Measurements from ENCODE around the gene ARRDC3. TPM values are rescaled to one million over a fixed set of nuclear protein-coding genes. Genes with fewer than 3 reads are reported as not detected.

Gene ARRDC3
- total and polyA plus RNA-seq, 9 of the 15 experiments (the other 6 are each of a cell fraction or from before 2014, with no cell fraction given) = 15.3 to 58.1 (median 39.4) TPM

DNA sequence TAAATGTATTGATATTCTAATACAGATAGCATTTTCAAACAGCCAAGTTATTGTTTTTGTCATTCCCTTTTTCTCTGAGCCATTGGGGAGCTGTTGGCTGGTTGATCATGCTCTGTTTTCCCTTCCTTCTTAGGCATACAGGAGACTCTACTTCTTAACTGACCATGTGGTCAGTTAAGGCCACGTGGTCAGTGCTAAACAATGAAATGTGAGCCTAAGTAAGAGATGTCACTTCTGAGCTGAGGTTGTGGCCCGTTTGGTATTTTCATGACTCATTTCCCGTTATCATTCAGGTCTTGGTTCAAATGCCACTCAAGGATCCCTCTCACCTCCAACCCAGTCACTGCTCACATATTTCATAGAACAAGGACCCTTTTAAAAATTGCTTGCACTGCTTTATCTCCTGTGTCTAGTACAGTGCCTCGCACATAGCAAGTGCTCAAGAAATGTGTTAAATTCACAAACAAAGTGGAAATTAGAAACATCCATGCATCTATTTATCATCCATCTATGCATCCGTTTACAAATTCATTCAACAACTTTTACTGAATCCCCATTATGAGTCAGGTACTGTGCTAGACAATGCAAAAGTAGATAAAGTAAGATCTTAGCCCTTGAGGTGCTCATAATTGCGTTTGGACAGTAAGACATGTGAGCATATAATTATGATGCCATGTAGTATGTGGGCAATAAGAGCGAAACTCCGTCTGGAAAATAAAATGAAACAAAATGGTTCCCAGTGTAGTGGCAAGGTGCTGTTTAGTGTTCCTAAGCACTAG lies 50.7 kb downstream of the ARRDC3 start (continued):
- TF ChIP-seq JUND (IDR thresholded peaks at IDR 0.05; ENCODE audit: borderline replicate concordance, low read depth, low read length) (peak; percentile 92), JUND (tag; IDR thresholded peaks at IDR 0.05; ENCODE audit: borderline replicate concordance, low read depth, low read length) (peak; percentile 90; the same call in 2 of the 3 replicates), FOSL1 (tag; conservative IDR thresholded peaks at IDR 0.05) (peak; percentile 95), FOXM1 (IDR thresholded peaks at IDR 0.05; ENCODE audit: low read depth) (peak; percentile 66), FOXM1 (CRISPR knock-in tag; IDR thresholded peaks at IDR 0.05; ENCODE audit: low read depth) (no peak), CREM (IDR thresholded peaks at IDR 0.05; ENCODE audit: low read depth) (peak; percentile 50; the same call in 1 of the 2 replicates), ATF7 (IDR thresholded peaks at IDR 0.05) (peak; percentile 51), FOS (IDR thresholded peaks at IDR 0.05; ENCODE audit: extremely low read depth, insufficient read length) (peak; percentile 48), ZNF766 (CRISPR knock-in tag; conservative IDR thresholded peaks at IDR 0.05) (peak; percentile 45; the same call in 1 of the 2 replicates), TCF3 (CRISPR knock-in tag; IDR thresholded peaks at IDR 0.05) (peak; percentile 17; the same call in 1 of the 2 replicates), RBM25 (IDR thresholded peaks at IDR 0.05; ENCODE audit: low read depth, low read length, severe bottlenecking) (peak; percentile 79), ATF1 (CRISPR knock-in tag; IDR thresholded peaks at IDR 0.05) (no peak), ATF1 (tag; IDR thresholded peaks at IDR 0.05) (peak; percentile 49), NFE2 (IDR thresholded peaks at IDR 0.05; ENCODE audit: low read depth) (peak; percentile 77), NFIX (CRISPR knock-in tag; IDR thresholded peaks at IDR 0.05; ENCODE audit: low read depth) (no peak), HDAC1 (IDR thresholded peaks at IDR 0.05) (peak in 1 of 2 experiments; percentile 74; a peak in 2 of 4 replicates), SOX6 (IDR thresholded peaks at IDR 0.05) (peak; percentile 71), ETV6 (IDR thresholded peaks at IDR 0.05; ENCODE audit: borderline replicate concordance in 1 of 2, low read depth in 2 of 2, low read length in 1 of 2) (no peak), ETV6 (CRISPR knock-in tag; IDR thresholded peaks at IDR 0.05; ENCODE audit: borderline replicate concordance) (0 out of 2 replicates have a peak, but pooled peaks have one; percentile 39), PHF21A (IDR thresholded peaks at IDR 0.05; ENCODE audit: borderline replicate concordance, low read depth) (peak; percentile 37; the same call in 1 of the 2 replicates), MXI1 (IDR thresholded peaks at IDR 0.05; ENCODE audit: low read depth, low read length) (peak; percentile 32; the same call in 1 of the 2 replicates), ZNF316 (IDR thresholded peaks at IDR 0.05) (peak; percentile 75), ZNF584 (CRISPR knock-in tag; IDR thresholded peaks at IDR 0.05; ENCODE audit: low read depth) (peak; percentile 70; the same call in 1 of the 2 replicates), ZNF175 (CRISPR knock-in tag; IDR thresholded peaks at IDR 0.05; ENCODE audit: low read depth) (0 out of 2 replicates have a peak, but pooled peaks have one; percentile 35), BRD4 (IDR thresholded peaks at IDR 0.05) (0 out of 2 replicates have a peak, but pooled peaks have one; percentile 47)
- TF ChIP-seq, protein P1, sequence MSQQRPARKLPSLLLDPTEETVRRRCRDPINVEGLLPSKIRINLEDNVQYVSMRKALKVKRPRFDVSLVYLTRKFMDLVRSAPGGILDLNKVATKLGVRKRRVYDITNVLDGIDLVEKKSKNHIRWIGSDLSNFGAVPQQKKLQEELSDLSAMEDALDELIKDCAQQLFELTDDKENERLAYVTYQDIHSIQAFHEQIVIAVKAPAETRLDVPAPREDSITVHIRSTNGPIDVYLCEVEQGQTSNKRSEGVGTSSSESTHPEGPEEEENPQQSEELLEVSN (IDR thresholded peaks at IDR 0.05; ENCODE audit: borderline replicate concordance in 1 of 2, extremely low read depth in 1 of 2, insufficient read depth in 1 of 2, insufficient read length in 1 of 2, low read depth in 1 of 2, low read length in 1 of 2, poor library complexity in 1 of 2, severe bottlenecking in 1 of 2) = peak; percentile 27 to 43
- TF ChIP-seq, protein P2, sequence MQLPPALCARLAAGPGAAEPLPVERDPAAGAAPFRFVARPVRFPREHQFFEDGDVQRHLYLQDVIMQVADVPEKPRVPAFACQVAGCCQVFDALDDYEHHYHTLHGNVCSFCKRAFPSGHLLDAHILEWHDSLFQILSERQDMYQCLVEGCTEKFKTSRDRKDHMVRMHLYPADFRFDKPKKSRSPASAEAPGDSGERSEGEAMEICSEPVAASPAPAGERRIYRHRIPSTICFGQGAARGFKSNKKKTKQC (CRISPR knock-in tag; IDR thresholded peaks at IDR 0.05) = no peak
- TF ChIP-seq, protein P3, sequence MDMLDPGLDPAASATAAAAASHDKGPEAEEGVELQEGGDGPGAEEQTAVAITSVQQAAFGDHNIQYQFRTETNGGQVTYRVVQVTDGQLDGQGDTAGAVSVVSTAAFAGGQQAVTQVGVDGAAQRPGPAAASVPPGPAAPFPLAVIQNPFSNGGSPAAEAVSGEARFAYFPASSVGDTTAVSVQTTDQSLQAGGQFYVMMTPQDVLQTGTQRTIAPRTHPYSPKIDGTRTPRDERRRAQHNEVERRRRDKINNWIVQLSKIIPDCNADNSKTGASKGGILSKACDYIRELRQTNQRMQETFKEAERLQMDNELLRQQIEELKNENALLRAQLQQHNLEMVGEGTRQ (CRISPR knock-in tag; IDR thresholded peaks at IDR 0.05) = peak; percentile 86
